ENCODE data around the gene CAVIN3.

DNA sequence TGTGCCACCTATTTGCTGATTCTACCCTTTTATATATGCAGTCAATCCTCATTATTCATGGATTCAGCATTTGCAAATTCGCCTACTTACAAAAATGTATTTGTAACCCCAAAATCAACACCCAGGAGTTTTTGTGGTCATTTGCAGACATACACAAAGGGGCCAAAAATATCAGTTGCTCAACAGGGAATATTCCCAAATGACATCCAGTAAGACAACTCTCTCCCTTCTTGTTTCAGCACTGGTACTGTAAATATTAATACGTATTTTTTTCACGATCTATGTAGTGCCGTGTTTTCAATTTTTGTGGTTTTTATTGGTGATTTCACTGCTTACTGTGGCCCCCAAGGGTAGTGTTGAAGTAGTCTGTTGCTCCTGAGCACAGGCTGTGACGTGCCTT, 11.8 kb upstream of the CAVIN3 start:
- TF ChIP-seq POLR2A (IDR thresholded peaks at IDR 0.05; ENCODE audit: low read length) (no peak), GATA1 (IDR thresholded peaks at IDR 0.05; ENCODE audit: low read depth, low read length) (no peak)

All from erythroblast (primary cell).